ENCODE data around the gene ARMC3. TPM values are rescaled to one million over a fixed set of nuclear protein-coding genes. Genes with fewer than 3 reads are reported as not detected.
A peak's percentile ranks its signal among the peaks of the same experiment; 100 is the strongest.

The ARMC3 gene
- polyA plus RNA-seq, 1 donor from 2014 or later = 0.22 TPM

DNA sequence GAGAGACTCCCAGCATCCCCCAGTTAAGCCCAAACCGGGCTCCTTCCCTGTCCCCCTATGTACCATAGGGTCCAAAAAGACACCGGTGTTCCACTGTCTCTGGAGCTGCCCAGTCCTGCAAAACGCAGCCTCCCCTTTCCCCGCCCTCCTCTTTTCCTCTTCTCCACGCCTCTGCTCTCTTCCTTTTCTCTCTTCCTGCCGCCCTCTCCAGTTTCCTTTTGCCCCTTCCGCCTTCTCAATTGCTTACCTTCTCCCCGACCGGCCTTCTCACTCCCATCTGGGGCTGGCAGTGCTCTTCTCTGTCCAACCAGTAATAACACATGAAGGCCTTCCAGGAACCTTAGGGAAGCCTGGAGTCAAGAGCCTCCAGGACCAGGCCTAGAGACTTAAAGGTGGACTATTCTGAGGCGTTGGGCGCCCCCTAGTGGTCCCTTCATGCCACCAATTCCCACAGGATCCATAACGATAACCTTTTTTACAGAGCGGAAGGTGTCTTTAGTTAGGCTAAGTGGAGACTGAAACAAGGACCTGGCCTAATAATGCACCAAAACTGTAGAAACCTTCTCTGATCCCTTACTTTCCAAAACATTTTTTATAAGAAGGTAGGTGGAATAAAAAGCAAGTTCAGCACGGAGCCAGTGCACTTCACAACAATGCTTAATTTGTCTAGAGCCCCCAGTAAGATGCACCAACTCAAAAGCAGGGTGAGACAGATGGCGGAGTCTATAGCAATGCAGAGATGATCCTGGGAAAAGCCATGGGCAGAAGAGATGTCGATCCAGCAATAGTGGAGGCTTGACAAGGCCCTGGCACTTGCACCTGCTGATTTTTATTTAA lies 140.3 kb downstream of the ARMC3 start:
- Histone ChIP-seq H3K4me3 (ENCODE audit: low read length) (no peak overlapping the region), H3K9me3 (ENCODE audit: low read length) (no peaks in the 10 kb centered on the region), H3K27me3 (ENCODE audit: insufficient read depth, low read depth, low read length) (no peaks in the 10 kb centered on the region), H3K9ac (ENCODE audit: low read length) (no peak overlapping the region), H3F3A (ENCODE audit: insufficient read depth, low read length, poor library complexity, severe bottlenecking) (no peaks in the 10 kb centered on the region), H3K4me2 (ENCODE audit: low read length) (no peak overlapping the region), H3K36me3 (ENCODE audit: insufficient read depth, low read length) (no peaks in the 10 kb centered on the region), H3K9me2 (ENCODE audit: insufficient read depth, low read length) (no peaks in the 10 kb centered on the region), H2AFZ (ENCODE audit: low read depth, low read length) (no peak overlapping the region), H3K27ac (ENCODE audit: low read length) (no peak overlapping the region), H4K20me1 (ENCODE audit: insufficient read depth) (no peaks in the 10 kb centered on the region), H3K79me2 (replicated peaks; ENCODE audit: insufficient read depth, low read length) (no peaks in the 10 kb centered on the region)
- TF ChIP-seq, protein P1, sequence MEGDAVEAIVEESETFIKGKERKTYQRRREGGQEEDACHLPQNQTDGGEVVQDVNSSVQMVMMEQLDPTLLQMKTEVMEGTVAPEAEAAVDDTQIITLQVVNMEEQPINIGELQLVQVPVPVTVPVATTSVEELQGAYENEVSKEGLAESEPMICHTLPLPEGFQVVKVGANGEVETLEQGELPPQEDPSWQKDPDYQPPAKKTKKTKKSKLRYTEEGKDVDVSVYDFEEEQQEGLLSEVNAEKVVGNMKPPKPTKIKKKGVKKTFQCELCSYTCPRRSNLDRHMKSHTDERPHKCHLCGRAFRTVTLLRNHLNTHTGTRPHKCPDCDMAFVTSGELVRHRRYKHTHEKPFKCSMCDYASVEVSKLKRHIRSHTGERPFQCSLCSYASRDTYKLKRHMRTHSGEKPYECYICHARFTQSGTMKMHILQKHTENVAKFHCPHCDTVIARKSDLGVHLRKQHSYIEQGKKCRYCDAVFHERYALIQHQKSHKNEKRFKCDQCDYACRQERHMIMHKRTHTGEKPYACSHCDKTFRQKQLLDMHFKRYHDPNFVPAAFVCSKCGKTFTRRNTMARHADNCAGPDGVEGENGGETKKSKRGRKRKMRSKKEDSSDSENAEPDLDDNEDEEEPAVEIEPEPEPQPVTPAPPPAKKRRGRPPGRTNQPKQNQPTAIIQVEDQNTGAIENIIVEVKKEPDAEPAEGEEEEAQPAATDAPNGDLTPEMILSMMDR (IDR thresholded peaks at IDR 0.05; ENCODE audit: poor library complexity, severe bottlenecking) = peak; percentile 64
- TF ChIP-seq EP300 (conservative IDR thresholded peaks at IDR 0.05; ENCODE audit: poor library complexity, severe bottlenecking) (no peak), RAD21 (conservative IDR thresholded peaks at IDR 0.05) (peak; percentile 52), EZH2 (IDR thresholded peaks at IDR 0.05; ENCODE audit: borderline replicate concordance, insufficient read depth, low read length, poor library complexity, severe bottlenecking) (no peak), POLR2AphosphoS5 (IDR thresholded peaks at IDR 0.05) (no peak), MXI1 (conservative IDR thresholded peaks at IDR 0.05; ENCODE audit: poor library complexity, severe bottlenecking) (no peak), SMC3 (conservative IDR thresholded peaks at IDR 0.05; ENCODE audit: poor library complexity) (peak; percentile 43), TAF1 (IDR thresholded peaks at IDR 0.05; ENCODE audit: low read depth) (no peak)
- TF ChIP-seq, protein P2, sequence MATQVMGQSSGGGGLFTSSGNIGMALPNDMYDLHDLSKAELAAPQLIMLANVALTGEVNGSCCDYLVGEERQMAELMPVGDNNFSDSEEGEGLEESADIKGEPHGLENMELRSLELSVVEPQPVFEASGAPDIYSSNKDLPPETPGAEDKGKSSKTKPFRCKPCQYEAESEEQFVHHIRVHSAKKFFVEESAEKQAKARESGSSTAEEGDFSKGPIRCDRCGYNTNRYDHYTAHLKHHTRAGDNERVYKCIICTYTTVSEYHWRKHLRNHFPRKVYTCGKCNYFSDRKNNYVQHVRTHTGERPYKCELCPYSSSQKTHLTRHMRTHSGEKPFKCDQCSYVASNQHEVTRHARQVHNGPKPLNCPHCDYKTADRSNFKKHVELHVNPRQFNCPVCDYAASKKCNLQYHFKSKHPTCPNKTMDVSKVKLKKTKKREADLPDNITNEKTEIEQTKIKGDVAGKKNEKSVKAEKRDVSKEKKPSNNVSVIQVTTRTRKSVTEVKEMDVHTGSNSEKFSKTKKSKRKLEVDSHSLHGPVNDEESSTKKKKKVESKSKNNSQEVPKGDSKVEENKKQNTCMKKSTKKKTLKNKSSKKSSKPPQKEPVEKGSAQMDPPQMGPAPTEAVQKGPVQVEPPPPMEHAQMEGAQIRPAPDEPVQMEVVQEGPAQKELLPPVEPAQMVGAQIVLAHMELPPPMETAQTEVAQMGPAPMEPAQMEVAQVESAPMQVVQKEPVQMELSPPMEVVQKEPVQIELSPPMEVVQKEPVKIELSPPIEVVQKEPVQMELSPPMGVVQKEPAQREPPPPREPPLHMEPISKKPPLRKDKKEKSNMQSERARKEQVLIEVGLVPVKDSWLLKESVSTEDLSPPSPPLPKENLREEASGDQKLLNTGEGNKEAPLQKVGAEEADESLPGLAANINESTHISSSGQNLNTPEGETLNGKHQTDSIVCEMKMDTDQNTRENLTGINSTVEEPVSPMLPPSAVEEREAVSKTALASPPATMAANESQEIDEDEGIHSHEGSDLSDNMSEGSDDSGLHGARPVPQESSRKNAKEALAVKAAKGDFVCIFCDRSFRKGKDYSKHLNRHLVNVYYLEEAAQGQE (IDR thresholded peaks at IDR 0.05; ENCODE audit: borderline replicate concordance) = no peak

DNA sequence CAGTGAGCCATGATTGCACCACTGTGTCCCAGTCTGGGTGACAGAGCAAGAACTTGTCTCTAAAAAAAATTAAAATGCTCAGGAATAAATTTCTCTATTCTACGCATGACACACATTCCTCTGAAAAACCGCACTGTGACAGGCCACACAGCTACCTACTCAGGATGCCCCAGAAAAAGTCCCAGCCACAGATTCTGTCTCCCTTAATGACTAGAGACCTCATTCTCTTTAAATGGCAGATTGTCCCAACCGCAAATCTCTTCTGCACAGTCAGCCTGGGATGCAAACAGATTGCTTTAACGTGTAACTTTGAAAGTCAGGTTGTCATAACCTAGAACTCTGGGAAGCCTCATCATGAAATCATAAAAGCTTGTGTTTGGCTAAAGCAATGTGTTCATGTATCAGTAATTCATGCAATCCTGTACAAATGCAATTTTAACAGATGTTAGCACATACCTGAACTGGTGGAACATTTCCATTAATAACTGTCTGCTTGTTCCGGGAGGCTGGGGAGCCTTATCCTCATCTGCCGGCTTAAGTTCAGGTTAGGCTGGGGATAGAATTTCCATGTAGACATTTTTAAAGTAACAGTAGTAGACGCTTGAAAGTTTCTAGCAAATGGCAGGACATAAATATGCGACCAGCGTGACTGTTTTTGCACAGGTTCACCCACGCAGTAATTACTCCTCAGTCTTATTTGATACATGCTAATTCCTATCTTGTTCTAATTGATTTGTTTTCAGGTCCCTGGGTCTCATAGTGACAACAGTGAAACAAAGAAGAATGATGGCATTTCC lies 141.4 kb downstream of the ARMC3 start:
- Histone ChIP-seq H2AFZ (ENCODE audit: low read depth, low read length) (no peak overlapping the region), H3K9me2 (ENCODE audit: insufficient read depth, low read length) (no peaks in the 10 kb centered on the region), H3K27me3 (ENCODE audit: insufficient read depth, low read depth, low read length) (no peaks in the 10 kb centered on the region), H3K9me3 (ENCODE audit: low read length) (no peaks in the 10 kb centered on the region), H3K4me2 (ENCODE audit: low read length) (no peak overlapping the region), H3K79me2 (replicated peaks; ENCODE audit: insufficient read depth, low read length) (no peaks in the 10 kb centered on the region), H3K27ac (ENCODE audit: low read length) (no peak overlapping the region), H3K4me3 (ENCODE audit: low read length) (no peak overlapping the region), H3F3A (ENCODE audit: insufficient read depth, low read length, poor library complexity, severe bottlenecking) (no peaks in the 10 kb centered on the region), H4K20me1 (ENCODE audit: insufficient read depth) (no peaks in the 10 kb centered on the region), H3K9ac (ENCODE audit: low read length) (no peak overlapping the region), H3K36me3 (ENCODE audit: insufficient read depth, low read length) (no peaks in the 10 kb centered on the region)
- TF ChIP-seq, protein P1 (IDR thresholded peaks at IDR 0.05; ENCODE audit: poor library complexity, severe bottlenecking) = no peak
- TF ChIP-seq TAF1 (IDR thresholded peaks at IDR 0.05; ENCODE audit: low read depth) (no peak), SMC3 (conservative IDR thresholded peaks at IDR 0.05; ENCODE audit: poor library complexity) (no peak), RAD21 (conservative IDR thresholded peaks at IDR 0.05) (no peak), POLR2AphosphoS5 (IDR thresholded peaks at IDR 0.05) (no peak), EP300 (conservative IDR thresholded peaks at IDR 0.05; ENCODE audit: poor library complexity, severe bottlenecking) (no peak), EZH2 (IDR thresholded peaks at IDR 0.05; ENCODE audit: borderline replicate concordance, insufficient read depth, low read length, poor library complexity, severe bottlenecking) (no peak), MXI1 (conservative IDR thresholded peaks at IDR 0.05; ENCODE audit: poor library complexity, severe bottlenecking) (no peak)
- TF ChIP-seq, protein P2 (IDR thresholded peaks at IDR 0.05; ENCODE audit: borderline replicate concordance) = no peak
